Peyer's patch (tissue), 4 donors: Measurements from ENCODE around the gene ALAS1.

Experiments used
- CTCF ChIP-seq, 6 experiments: fragments of 450-650 bp in 4 of 6; fragments of 200-600 bp in 2 of 6; sonication (generic) in 1 of 6; IDR thresholded peaks; one replicate each; pipeline ENCODE4 v1.5.1; 2017 to 2019; ENCODE audit warnings: antibody characterized with exemption in 6 of 6, mild to moderate bottlenecking in 3 of 6, moderate library complexity in 1 of 6
- POLR2A ChIP-seq, 2 donors: fragments of 450-650 bp; IDR thresholded peaks; one replicate each; pipeline ENCODE4 v1.5.1; 2017; ENCODE audit warnings: antibody characterized with exemption in 2 of 2, mild to moderate bottlenecking in 2 of 2, moderate library complexity in 2 of 2

GRCh38 chr3:52182691-52183090 lies 15.3 kb upstream of the ALAS1 start:
- TF ChIP-seq CTCF (IDR thresholded peaks at IDR 0.05) (no peak), POLR2A (IDR thresholded peaks at IDR 0.05) (no peak)
